ENCODE data around the gene CLDN5.

DNA sequence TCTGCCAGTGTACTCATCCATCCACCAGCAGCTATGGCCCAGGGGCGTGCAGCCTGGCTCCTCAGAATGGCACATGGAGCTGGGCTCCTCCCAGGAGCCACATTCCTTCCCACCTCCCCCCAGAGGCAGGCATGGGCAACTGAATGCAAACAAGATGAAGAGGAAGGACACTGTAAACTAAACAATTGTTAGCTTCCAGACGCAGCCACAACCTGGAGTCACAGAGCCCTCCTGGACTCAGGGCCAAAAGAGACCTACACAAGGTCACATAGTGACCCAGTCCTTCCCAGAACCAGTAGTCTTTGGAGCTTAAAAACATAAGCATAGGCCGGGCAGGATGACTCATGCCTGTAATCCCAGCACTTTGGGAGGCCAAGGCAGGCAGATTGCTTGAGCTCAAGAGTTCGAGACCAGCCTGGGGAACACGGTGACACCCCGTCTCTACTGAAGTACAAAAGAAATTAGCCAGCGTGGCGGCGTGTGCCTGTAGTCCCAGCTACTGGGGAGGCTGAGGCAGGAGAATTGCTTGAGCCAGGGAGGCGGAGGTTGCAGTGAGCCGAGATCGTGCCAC, 30.7 kb upstream of the CLDN5 start:
- TF ChIP-seq EP300 (IDR thresholded peaks at IDR 0.05; ENCODE audit: borderline replicate concordance in 1 of 2, low read depth in 2 of 2, low read length in 2 of 2) (peak in 1 of 2 experiments; percentile 58; a peak in 1 of 3 replicates), EZH2 (IDR thresholded peaks at IDR 0.05; ENCODE audit: low read depth, low read length, severe bottlenecking) (no peak), KDM1A (IDR thresholded peaks at IDR 0.05; ENCODE audit: borderline replicate concordance, low read length) (no peak)
- TF ChIP-seq, protein P1, sequence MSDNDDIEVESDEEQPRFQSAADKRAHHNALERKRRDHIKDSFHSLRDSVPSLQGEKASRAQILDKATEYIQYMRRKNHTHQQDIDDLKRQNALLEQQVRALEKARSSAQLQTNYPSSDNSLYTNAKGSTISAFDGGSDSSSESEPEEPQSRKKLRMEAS (IDR thresholded peaks at IDR 0.05): peak; percentile 93
- TF ChIP-seq, protein P2, sequence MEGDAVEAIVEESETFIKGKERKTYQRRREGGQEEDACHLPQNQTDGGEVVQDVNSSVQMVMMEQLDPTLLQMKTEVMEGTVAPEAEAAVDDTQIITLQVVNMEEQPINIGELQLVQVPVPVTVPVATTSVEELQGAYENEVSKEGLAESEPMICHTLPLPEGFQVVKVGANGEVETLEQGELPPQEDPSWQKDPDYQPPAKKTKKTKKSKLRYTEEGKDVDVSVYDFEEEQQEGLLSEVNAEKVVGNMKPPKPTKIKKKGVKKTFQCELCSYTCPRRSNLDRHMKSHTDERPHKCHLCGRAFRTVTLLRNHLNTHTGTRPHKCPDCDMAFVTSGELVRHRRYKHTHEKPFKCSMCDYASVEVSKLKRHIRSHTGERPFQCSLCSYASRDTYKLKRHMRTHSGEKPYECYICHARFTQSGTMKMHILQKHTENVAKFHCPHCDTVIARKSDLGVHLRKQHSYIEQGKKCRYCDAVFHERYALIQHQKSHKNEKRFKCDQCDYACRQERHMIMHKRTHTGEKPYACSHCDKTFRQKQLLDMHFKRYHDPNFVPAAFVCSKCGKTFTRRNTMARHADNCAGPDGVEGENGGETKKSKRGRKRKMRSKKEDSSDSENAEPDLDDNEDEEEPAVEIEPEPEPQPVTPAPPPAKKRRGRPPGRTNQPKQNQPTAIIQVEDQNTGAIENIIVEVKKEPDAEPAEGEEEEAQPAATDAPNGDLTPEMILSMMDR (IDR thresholded peaks at IDR 0.05; ENCODE audit: control extremely low read depth in 1 of 3, insufficient read depth in 1 of 3, low read depth in 1 of 3, low read length in 3 of 3): peak; percentile 34 to 59 (median 45)

All from H1 (cell line).